Medulla oblongata (tissue), 1 donor: ENCODE data around the gene GK.
"Not testable (repeated sequence)": the region's sequence is repeated elsewhere in the genome, so short reads cannot be mapped to it uniquely, and the experiment has no call there.

Experiments
- DNase-seq: peaks from one replicate; pipeline ENCODE4 v3.0.0-alpha.2; 2015; ENCODE audit errors: extremely low spot score

Gene GK

GRCh38 chrX:30654386-30654785 lies 1.2 kb downstream of the GK start:
- not testable (repeated sequence) for DNase-seq

GRCh38 chrX:30654989-30655607 lies 1.9 kb downstream of the GK start:
- no peak for DNase-seq

- no peak for DNase-seq
These were observed 2.8 kb downstream of the GK start for GRCh38 chrX:30655991-30656390.

- no peak for DNase-seq
These were observed 4.3 kb downstream of the GK start for GRCh38 chrX:30657196-30658161.

- no peak for DNase-seq
These were observed 6.2 kb downstream of the GK start for GRCh38 chrX:30659421-30659820.

- no peak for DNase-seq
These were observed 8.0 kb downstream of the GK start for GRCh38 chrX:30661228-30661627.

- DNase-seq = no peak
These were observed 10.1 kb downstream of the GK start for GRCh38 chrX:30663322-30663721.

- DNase-seq = no peak
These were observed 12.2 kb downstream of the GK start for GRCh38 chrX:30665471-30665870.

- no peak for DNase-seq
These were observed 12.9 kb downstream of the GK start for GRCh38 chrX:30666094-30666493.

GRCh38 chrX:30668581-30668980 lies 15.4 kb downstream of the GK start:
- DNase-seq = no peak

- not testable (repeated sequence) for DNase-seq
These were observed 18.0 kb downstream of the GK start for GRCh38 chrX:30671189-30671588.

GRCh38 chrX:30673127-30673796 lies 20.0 kb downstream of the GK start:
- no peak for DNase-seq

GRCh38 chrX:30673884-30674598 lies 20.8 kb downstream of the GK start:
- no peak for DNase-seq

- DNase-seq = no peak
These were observed 21.6 kb downstream of the GK start for GRCh38 chrX:30674799-30675198.

GRCh38 chrX:30679369-30679768 lies 26.1 kb downstream of the GK start:
- no peak for DNase-seq

- no peak for DNase-seq
These were observed 27.4 kb downstream of the GK start for GRCh38 chrX:30680618-30681017.

- no peak for DNase-seq
These were observed 35.4 kb downstream of the GK start for GRCh38 chrX:30688641-30689040.

GRCh38 chrX:30689116-30689515 lies 35.9 kb downstream of the GK start:
- no peak for DNase-seq

GRCh38 chrX:30690330-30690729 lies 37.1 kb downstream of the GK start:
- DNase-seq = no peak

- no peak for DNase-seq
These were observed 40.9 kb downstream of the GK start for GRCh38 chrX:30693999-30694650.

GRCh38 chrX:30702736-30703135 lies 49.5 kb downstream of the GK start:
- DNase-seq = no peak
